Measurements from ENCODE around the gene TTC13. TPM values are rescaled to one million over a fixed set of nuclear protein-coding genes. Genes with fewer than 3 reads are reported as not detected.

The TTC13 gene
- total RNA-seq, 2 experiments from 2014 or later = 24.9 to 25.0 TPM

DNA sequence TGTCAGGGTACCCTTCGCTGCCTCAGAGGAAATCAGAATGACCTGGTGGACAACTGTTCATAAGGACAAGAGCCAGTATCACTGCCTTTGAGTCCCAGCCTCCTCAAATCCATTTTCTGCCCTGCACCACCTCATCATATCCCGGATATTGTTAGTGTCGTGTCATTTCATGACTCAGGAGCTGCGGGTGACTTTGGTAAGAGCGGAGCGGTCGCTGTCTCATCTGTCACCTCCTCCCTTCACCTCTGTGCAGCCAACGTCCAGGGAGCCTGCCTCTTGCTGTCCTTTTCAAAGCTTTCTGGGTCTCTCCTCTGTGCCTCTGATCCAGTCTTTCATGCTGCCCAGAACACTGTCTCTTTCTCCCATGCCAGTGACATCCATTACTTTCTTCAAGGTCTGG, 103.3 kb downstream of the TTC13 start:
- TF ChIP-seq, protein P1, sequence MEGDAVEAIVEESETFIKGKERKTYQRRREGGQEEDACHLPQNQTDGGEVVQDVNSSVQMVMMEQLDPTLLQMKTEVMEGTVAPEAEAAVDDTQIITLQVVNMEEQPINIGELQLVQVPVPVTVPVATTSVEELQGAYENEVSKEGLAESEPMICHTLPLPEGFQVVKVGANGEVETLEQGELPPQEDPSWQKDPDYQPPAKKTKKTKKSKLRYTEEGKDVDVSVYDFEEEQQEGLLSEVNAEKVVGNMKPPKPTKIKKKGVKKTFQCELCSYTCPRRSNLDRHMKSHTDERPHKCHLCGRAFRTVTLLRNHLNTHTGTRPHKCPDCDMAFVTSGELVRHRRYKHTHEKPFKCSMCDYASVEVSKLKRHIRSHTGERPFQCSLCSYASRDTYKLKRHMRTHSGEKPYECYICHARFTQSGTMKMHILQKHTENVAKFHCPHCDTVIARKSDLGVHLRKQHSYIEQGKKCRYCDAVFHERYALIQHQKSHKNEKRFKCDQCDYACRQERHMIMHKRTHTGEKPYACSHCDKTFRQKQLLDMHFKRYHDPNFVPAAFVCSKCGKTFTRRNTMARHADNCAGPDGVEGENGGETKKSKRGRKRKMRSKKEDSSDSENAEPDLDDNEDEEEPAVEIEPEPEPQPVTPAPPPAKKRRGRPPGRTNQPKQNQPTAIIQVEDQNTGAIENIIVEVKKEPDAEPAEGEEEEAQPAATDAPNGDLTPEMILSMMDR (IDR thresholded peaks at IDR 0.05) = no peak
- no peaks in the 10 kb centered on the region for H3K9me3 ChIP-seq (ENCODE audit: control insufficient read depth in 1 of 2, insufficient read depth in 1 of 2, low read length in 2 of 2)
- DNase-seq (no peak), ATAC-seq (ENCODE audit: poor library complexity) (no peak)
- H3K4me1 Mint-ChIP-seq (ENCODE audit: low read depth) = no peaks in the 10 kb centered on the region
- H3K4me3 Mint-ChIP-seq = no peak overlapping the region
- ChIA-PET CTCF (no interaction called here), POLR2A (no interaction called here)
- H3K36me3 Mint-ChIP-seq (ENCODE audit: low read depth) = no peaks in the 10 kb centered on the region
- no peaks in the 10 kb centered on the region for H3K9me3 Mint-ChIP-seq
- H3K4me3 ChIP-seq (ENCODE audit: low read length) = no peak overlapping the region
- H3K27ac ChIP-seq (ENCODE audit: low read depth in 1 of 2, low read length in 2 of 2) = no peak overlapping the region
- peaks cover 61% of the 10 kb centered on the region for H3K27me3 Mint-ChIP-seq
- intact Hi-C loops (cut with DNase I, micrococcal nuclease) = no loop called here
- H3K27ac Mint-ChIP-seq = no peak overlapping the region
- no peaks in the 10 kb centered on the region for H3K36me3 ChIP-seq (ENCODE audit: insufficient read depth, low read length)
- peaks cover 10 to 26% of the 10 kb centered on the region in 2 experiments for H3K27me3 ChIP-seq (ENCODE audit: control insufficient read depth in 1 of 2, insufficient read depth in 2 of 2, low read length in 2 of 2)
- no peaks in the 10 kb centered on the region for H3K4me1 ChIP-seq (ENCODE audit: insufficient read depth, low read length)

DNA sequence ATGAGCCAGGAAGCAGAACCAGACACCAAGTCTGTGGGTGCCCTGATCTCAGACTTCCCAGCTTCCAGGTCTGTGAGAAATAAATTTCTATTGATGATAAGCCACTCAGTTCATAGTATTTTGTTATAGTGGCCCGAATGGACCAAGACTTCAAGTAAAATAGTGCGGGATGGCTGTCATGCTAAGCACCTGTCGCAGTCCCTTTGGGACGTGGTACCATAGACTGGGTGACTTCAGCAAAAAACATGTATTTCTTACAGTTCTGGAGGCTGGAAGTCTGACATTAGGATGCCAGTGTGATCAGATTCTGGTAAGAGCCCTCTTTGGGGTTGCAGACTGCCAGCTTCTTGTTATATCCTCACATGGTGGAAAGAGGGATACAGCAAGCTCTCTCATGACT, 107.7 kb downstream of the TTC13 start:
- TF ChIP-seq, protein P1 (IDR thresholded peaks at IDR 0.05) = no peak
- ATAC-seq (ENCODE audit: poor library complexity) (no peak), DNase-seq (no peak)
- intact Hi-C loops (cut with DNase I, micrococcal nuclease) = no loop called here
- H3K27ac Mint-ChIP-seq = no peak overlapping the region
- Histone ChIP-seq H3K27me3 (ENCODE audit: control insufficient read depth in 1 of 2, insufficient read depth in 2 of 2, low read length in 2 of 2) (peaks cover 17 to 29% of the 10 kb centered on the region in 2 experiments), H3K27ac (ENCODE audit: low read depth in 1 of 2, low read length in 2 of 2) (no peak overlapping the region), H3K4me1 (ENCODE audit: insufficient read depth, low read length) (peaks cover 17% of the 10 kb centered on the region), H3K36me3 (ENCODE audit: insufficient read depth, low read length) (no peaks in the 10 kb centered on the region), H3K9me3 (ENCODE audit: control insufficient read depth in 1 of 2, insufficient read depth in 1 of 2, low read length in 2 of 2) (no peaks in the 10 kb centered on the region), H3K4me3 (ENCODE audit: low read length) (no peak overlapping the region)
- H3K36me3 Mint-ChIP-seq (ENCODE audit: low read depth) = no peaks in the 10 kb centered on the region
- POLR2A ChIA-PET = no interaction called here
- H3K4me3 Mint-ChIP-seq = peak overlapping the region; percentile 72
- H3K4me1 Mint-ChIP-seq (ENCODE audit: low read depth) = peaks cover 14% of the 10 kb centered on the region
- no peaks in the 10 kb centered on the region for H3K9me3 Mint-ChIP-seq
- H3K27me3 Mint-ChIP-seq = peaks cover 32% of the 10 kb centered on the region
- CTCF ChIA-PET = no interaction called here

DNA sequence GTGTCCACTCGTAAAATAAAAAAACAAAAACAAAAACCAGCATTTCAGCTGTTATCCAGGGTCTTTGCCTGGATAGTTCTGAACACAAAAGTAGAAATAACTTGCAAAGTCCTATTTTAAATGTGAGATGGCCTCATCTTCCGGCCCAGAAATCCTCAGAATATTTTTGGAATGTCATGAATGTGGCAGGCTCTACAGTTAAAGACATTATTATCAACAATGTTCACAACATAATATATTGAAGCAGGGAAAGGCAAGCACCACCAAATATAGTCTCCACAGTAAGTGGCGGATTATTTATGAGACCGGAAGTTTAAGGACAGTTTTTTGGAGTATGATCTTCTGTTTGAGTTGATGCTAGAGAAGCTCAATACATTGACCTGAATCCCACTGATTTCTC, 109.2 kb downstream of the TTC13 start:
- ChIA-PET POLR2A (no interaction called here), CTCF (no interaction called here)
- H3K27me3 Mint-ChIP-seq = peaks cover 24% of the 10 kb centered on the region
- intact Hi-C loops (cut with DNase I, micrococcal nuclease) = loop anchor here in 1 of 2 experiments (2.0 to 10.0 kb wide), 4 partner anchors 109 to 555 kb away; partner anchors contain the start of genes ARV1, COG2, EGLN1 and FAM89A
- H3K4me3 Mint-ChIP-seq = peak overlapping the region; percentile 93
- TF ChIP-seq, protein P1 (IDR thresholded peaks at IDR 0.05) = no peak
- Histone ChIP-seq H3K4me1 (ENCODE audit: insufficient read depth, low read length) (peaks cover 17% of the 10 kb centered on the region), H3K27me3 (ENCODE audit: control insufficient read depth in 1 of 2, insufficient read depth in 2 of 2, low read length in 2 of 2) (peaks cover 17 to 22% of the 10 kb centered on the region in 2 experiments), H3K27ac (ENCODE audit: low read depth in 1 of 2, low read length in 2 of 2) (no peak overlapping the region), H3K9me3 (ENCODE audit: control insufficient read depth in 1 of 2, insufficient read depth in 1 of 2, low read length in 2 of 2) (no peaks in the 10 kb centered on the region), H3K4me3 (ENCODE audit: low read length) (no peak overlapping the region), H3K36me3 (ENCODE audit: insufficient read depth, low read length) (no peaks in the 10 kb centered on the region)
- H3K9me3 Mint-ChIP-seq = no peaks in the 10 kb centered on the region
- no peaks in the 10 kb centered on the region for H3K36me3 Mint-ChIP-seq (ENCODE audit: low read depth)
- DNase-seq (no peak), ATAC-seq (ENCODE audit: poor library complexity) (no peak)
- peaks cover 14% of the 10 kb centered on the region for H3K4me1 Mint-ChIP-seq (ENCODE audit: low read depth)
- no peak overlapping the region for H3K27ac Mint-ChIP-seq
